ENCODE data around the gene SHISA8. TPM values are rescaled to one million over a fixed set of nuclear protein-coding genes. Genes with fewer than 3 reads are reported as not detected.

The SHISA8 gene
- total and polyA plus RNA-seq, 10 of the 15 experiments (the other 5 are each of a cell fraction or from before 2014, with no cell fraction given), result 0.06 to 10.1 (median 0.25) TPM

GRCh38 chr22:41923595-41924276, 8.9 kb upstream of the SHISA8 start:
- Histone ChIP-seq H3K27ac (ENCODE audit: control insufficient read depth, insufficient read depth) (peak overlapping the region; percentile 71), H3K4me3 (peak overlapping the region; percentile 58), H3K36me3 (ENCODE audit: control insufficient read depth in 2 of 2, insufficient read depth in 2 of 2, low read length in 1 of 2) (0 out of 4 replicates have a peak, but pooled peaks cover 0 to 9% of the 10 kb centered on the region in 2 experiments), H4K20me1 (ENCODE audit: control insufficient read depth, insufficient read depth) (no peaks in the 10 kb centered on the region), H3K4me2 (ENCODE audit: control insufficient read depth, insufficient read depth) (peak overlapping the region; percentile 79), H3K79me2 (ENCODE audit: control insufficient read depth, insufficient read depth, low read length) (peaks cover 44% of the 10 kb centered on the region), H3K27me3 (replicated peaks in 1 of 2; ENCODE audit: control insufficient read depth in 2 of 2, insufficient read depth in 2 of 2, low read length in 1 of 2) (no peaks in the 10 kb centered on the region), H3K9ac (ENCODE audit: control insufficient read depth, insufficient read depth, low read length) (peak overlapping the region; percentile 93), H2AFZ (ENCODE audit: control insufficient read depth, low read depth, low read length) (no peak overlapping the region), H3K9me3 (replicated peaks; ENCODE audit: control insufficient read depth, insufficient read depth, low read length) (no peaks in the 10 kb centered on the region), H3K4me1 (ENCODE audit: control insufficient read depth, insufficient read depth, low read length) (peaks cover 64% of the 10 kb centered on the region)
- in situ Hi-C loops (cut with MboI) (no loop called here), intact Hi-C loops (cut with micrococcal nuclease; ENCODE audit: unreplicated experiment) (loop anchor here (5.0 kb wide), 1 partner anchor 91 kb away; the partner anchor contains the start of gene SREBF2)
- FAIRE-seq, result no peak
- ChIA-PET RAD21 (ENCODE audit: unreplicated experiment) (interaction anchor here (0.5 to 11.6 kb wide), 20 partner anchors 9 to 513 kb away, joined by 3 to 408 read pairs (median 4); partner anchors contain the start of genes CCDC134, CENPM, MEI1 and SMIM45), POLR2A (interaction anchor here (0.6 to 15.3 kb wide), 19 partner anchors 9 to 571 kb away, joined by 3 to 599 read pairs (median 6); partner anchors contain the start of genes CCDC134, CENPM, SHISA8 and SNU13), SMC1A (ENCODE audit: uncharacterized antibody, unreplicated experiment) (interaction anchor here (0.9 to 15.4 kb wide), 9 partner anchors 9 to 225 kb away, joined by 3 to 321 read pairs (median 5); partner anchors contain the start of genes CENPM, MEI1, SMIM45 and SREBF2), CTCF (interaction anchor here (0.9 to 11.0 kb wide), 11 partner anchors 9 to 227 kb away, joined by 3 to 234 read pairs (median 5); no protein-coding TSS in a partner anchor)
- BruUV-seq (replicated peaks), result TSS peak; percentile 70
- 19% methylated on average over 14 of the region's 14 CpGs for WGBS (ENCODE audit: insufficient coverage, insufficient replicate concordance, low lambda C conversion rate, missing lambda C conversion rate)
- no peak for DNase-seq (ENCODE audit: low read depth, low spot score)
- no peak for ATAC-seq
- TF ChIP-seq MAX (IDR thresholded peaks at IDR 0.05; ENCODE audit: low read depth, low read length) (no peak), KLF5 (IDR thresholded peaks at IDR 0.05; ENCODE audit: partially characterized antibody) (no peak), NR2C2 (IDR thresholded peaks at IDR 0.05; ENCODE audit: borderline replicate concordance, control insufficient read depth, insufficient read length, low read depth) (no peak), TCF12 (IDR thresholded peaks at IDR 0.05; ENCODE audit: low read depth, low read length) (no peak), PML (IDR thresholded peaks at IDR 0.05; ENCODE audit: low read length) (no peak), FOXK2 (IDR thresholded peaks at IDR 0.05) (no peak), SMAD1 (IDR thresholded peaks at IDR 0.05; ENCODE audit: low read depth, partially characterized antibody) (peak; percentile 36), ZNF592 (IDR thresholded peaks at IDR 0.05) (no peak), HDGF (IDR thresholded peaks at IDR 0.05) (no peak; the same call in 1 of the 2 replicates), POLR2AphosphoS5 (IDR thresholded peaks at IDR 0.05; ENCODE audit: low read length) (peak; percentile 48), KAT2A (conservative IDR thresholded peaks at IDR 0.05; ENCODE audit: control insufficient read depth, low read depth, low read length) (no peak), JUND (IDR thresholded peaks at IDR 0.05; ENCODE audit: low read depth, low read length) (no peak), PAX8 (IDR thresholded peaks at IDR 0.05) (peak; percentile 94), SP1 (IDR thresholded peaks at IDR 0.05; ENCODE audit: low read depth, low read length) (no peak)
